NCI-H526 (cell line): ENCODE results near the gene BRWD1.

Experiments used
- DNase-seq, 2 experiments: peaks; one replicate each; lab custom pipeline; 2025; lab: John Stamatoyannopoulos, UW

BRWD1 gene

GRCh38 chr21:39313571-39314142 lies at the start of gene BRWD1:
Gene BRWD1 (minus strand): TSS chr21:39313632. CDS start chr21:39313491, 141 bp downstream.
- DNase-seq, result peak; percentile 57 to 91

GRCh38 chr21:39362733-39363132 lies 49.3 kb upstream of the BRWD1 start:
- no peak for DNase-seq

DNA sequence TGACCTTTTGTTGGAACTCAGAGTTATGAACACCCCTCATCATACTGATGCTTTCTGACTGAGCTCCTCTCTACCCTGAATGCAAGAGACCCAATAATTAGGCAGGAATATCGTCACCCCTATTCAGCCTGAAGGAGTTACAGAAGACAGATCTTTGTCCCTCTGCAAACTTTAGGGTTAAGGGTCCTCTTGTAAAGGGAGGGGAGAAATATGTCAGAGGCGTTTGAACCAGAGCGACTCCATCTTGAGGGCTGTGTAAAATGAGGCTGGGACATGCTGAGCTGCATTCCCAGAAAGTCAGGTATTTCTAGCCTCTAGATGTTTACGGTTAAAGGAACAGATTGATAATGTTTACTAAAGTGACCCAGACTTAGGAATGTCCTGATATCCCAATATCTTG lies 46.0 kb upstream of the BRWD1 start:
- DNase-seq, result no peak

- DNase-seq, result no peak
Observed at GRCh38 chr21:39353295-39353694, 39.9 kb upstream of the BRWD1 start.

DNA sequence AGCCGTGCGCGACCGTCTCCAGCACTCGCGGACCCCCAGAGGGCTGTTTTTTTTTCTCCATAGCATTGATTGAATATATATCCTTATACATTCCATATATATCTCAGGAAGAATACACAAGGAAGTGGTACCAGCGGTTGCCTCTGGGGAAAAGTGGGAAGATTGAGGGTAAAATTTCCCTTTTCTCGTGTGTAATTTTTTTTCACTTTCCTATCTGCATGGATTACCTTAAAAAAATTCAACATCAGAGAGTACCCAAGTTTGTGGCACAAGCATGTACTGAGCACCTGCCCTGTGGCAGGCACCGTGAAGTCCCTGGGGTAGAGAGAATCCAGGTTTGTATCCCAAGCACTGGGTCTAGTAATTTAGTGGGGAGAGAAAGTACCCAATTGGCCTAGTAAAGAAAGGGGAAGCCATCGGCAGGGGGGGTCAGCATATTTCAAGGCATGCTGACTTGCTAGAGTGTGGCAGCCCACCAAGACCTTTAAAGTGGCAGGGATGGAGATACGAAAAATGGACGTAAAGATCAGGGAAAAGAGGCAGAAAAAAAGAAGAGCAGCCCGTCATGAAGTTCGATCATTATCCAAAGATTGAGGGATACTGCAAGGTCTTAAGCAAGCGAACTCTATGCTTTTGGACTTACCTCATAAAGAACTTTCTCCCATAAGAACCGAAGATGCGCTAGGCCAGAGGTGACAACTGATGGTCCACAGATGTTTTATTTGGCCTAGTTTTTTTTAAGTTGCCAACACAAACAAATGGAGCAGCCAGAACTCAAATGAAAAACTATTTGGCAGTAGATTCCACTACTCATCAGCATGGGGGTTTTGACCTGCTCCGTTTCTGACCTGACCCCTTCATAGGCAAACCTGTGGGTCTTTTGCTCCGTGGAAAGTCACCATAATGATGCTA lies 36.9 kb upstream of the BRWD1 start:
- no peak for DNase-seq

DNA sequence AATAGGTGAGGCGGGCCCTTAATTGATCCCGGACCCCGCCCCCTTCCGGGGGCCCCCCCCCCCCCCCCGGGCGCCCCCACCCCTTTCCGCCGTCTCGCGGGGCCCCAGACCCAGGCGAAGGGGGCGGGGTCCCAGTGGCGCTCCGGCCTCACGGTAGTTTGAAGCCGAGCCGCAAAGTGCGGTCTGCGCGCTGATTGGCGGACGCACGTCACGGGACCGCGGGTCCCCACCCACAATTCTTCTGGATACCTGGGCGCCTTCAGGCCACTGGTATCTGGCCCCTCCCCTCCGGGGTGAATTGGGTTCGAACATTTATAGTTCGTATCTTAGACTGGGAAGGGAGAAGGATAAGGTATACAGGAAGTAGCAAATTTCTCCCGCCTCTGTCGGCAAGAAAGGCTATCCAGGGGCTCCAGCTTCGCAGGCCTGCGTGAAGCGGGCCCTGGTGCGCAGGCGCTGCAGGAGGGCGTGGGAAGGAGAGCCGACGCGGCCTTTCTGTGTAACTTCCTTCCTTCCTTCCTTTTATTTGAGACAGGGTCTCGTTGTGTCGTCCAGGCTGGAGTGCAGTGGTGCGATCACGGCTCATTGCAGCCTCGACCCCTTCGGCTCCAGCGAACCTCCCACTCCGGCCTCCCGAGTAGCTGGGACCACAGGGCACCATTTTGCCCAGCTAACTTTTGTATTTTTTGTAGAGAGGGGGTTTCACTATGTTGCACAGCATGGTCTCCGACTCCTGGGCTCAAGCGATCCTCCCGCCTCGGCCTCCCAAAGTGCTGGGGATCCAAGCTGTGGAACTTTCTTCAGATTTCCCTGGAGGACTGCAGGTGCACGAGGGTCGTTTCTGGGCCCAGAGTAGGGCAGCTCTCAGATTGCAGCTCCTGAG lies 36.0 kb upstream of the BRWD1 start:
- peak; percentile 92 to 99 for DNase-seq

DNA sequence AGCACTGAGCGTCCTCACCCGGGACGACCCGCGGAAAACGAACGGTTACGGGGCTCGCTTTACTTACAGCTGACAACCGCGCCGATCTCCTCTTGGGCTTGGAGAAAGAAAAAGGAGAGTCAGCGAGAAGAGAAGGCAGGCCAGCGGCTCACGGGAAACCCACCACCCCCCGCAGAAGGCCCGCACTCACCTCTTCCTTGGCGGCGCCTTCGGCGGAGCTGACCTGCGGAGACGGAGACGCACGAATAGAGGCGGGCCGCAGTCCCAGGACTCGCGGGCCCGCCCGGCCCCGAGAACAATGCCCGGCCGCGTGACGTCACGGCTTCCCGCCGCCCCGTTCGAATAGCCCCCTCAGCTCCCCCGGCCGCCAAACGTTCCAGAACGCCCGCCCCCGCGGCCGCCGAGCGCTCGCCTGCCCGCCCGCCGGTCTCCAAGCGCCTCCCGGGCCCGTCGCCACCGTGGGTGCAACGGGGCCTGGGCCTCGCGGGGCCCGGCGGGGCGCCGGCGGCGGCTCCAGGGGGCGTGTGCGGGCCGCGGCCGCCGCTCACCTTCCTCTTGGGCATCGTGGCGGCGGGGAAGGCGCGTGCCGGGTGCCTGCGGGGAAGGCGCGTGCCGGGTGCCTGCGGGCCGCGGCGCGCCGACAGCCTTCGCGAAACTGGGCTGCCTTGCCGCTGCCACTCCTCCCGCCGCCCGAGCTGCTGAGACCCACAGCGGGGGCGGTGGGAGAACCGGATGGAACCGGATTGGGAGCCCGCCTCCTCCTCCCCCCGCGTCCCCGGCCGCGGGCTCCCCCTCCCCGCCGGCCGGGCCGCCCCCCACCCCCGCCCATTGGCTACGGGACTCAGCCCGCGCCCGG lies 35.2 kb upstream of the BRWD1 start, which contains the start of gene HMGN1:
Gene HMGN1, minus strand, starts transcription at position 734 of the 856 bp plus-strand sequence. Its CDS starts 171 bp downstream, at position 563.
- DNase-seq, result peak; percentile 85 to 99

GRCh38 chr21:39348040-39348354 lies 34.6 kb upstream of the BRWD1 start:
- peak in 1 of 2 experiments; percentile 71 for DNase-seq

GRCh38 chr21:39347537-39347936 lies 34.1 kb upstream of the BRWD1 start:
- DNase-seq, result no peak

GRCh38 chr21:39346671-39347331 lies 33.4 kb upstream of the BRWD1 start:
- DNase-seq, result no peak

DNA sequence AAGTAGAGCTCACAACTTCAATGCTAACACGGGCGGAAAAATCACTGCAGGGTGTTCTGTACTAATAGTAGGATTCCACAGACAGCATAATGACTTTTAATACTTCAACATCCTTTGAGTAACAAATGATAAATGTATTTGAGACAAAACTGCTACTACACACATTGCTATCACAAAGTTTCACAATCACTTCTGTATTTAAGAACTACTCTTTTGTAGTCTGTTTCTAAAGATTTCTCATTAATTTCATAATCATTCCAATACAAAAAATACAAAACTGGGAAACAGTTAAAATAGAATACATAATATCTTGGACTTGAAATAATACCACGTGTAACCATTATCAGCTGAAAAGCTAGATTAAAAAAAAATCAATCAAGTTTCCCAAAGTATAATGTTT lies 32.8 kb upstream of the BRWD1 start:
- DNase-seq, result no peak

DNA sequence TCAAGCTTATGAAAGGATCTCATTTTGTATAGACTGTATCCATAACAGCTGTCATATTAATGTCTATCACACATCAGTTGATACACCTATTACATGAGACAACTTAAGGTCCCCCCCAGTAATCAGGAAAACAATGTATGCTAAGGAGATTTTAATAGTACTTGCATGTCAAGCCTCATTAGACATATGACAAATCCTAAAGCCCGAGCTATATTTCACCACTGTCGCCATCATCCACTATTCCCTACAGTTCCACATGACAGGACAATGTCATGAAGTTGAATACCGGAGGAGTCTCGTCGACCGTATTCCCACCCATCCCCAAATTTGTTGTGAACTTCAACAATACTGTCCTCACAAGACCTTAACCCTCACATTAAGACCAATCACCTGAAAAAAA lies 32.0 kb upstream of the BRWD1 start:
- no peak for DNase-seq

DNA sequence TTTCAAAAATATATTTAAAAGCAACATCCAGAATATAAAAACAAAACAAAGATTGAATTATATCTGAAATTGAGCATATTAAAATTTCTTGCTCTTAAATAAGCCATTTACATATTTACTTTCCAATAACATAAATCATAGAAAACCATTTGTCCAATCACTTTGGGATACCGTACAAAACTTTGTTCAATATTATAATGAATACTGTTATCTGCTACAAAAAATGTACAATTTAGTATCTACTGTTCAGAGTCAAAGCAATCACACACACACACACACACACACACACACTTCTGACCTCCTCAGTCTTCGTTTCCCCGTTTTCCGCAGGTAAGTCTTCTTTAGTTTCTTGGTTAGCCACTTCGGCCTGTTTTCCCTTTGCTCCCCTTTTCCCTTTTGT lies 31.4 kb upstream of the BRWD1 start:
- DNase-seq, result no peak

DNA sequence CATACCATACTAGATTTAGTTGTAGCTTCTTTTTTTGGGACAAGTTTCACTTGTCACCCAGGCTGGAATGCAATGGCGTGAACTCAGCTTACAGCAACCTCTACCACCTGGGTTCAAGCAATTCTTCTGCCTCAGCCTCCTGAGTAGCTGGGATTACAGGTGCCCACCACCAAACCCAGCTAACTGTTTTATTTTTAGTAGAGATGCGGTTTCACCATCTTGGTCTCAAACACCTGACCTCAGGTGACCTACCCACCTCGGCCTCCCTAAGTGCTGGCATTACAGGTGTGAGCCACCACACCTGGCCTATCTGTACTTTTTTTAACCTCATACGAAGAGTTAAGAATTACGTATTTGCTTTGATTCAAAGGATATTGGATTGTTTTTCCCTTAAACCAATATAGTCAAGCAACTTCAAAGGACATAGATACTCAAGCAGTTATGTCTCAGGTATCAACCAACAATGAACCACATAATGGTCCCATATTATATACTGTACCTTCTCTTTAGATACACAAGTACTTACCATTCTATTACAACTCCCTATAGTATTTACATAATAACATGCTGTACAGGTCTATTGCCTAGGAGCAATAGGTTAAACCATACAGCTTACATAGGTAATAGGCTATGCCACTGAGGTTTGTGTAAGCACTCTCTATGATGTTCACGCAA lies 28.0 kb upstream of the BRWD1 start:
- DNase-seq, result no peak

GRCh38 chr21:39340687-39341086 lies 27.3 kb upstream of the BRWD1 start:
- no peak for DNase-seq

- no peak for DNase-seq
Observed at GRCh38 chr21:39339231-39339630, 25.8 kb upstream of the BRWD1 start.

GRCh38 chr21:39336457-39337008 lies 23.1 kb upstream of the BRWD1 start:
- peak in 1 of 2 experiments; percentile 15 for DNase-seq

GRCh38 chr21:39334611-39335010 lies 21.2 kb upstream of the BRWD1 start:
- DNase-seq, result no peak

- DNase-seq, result no peak
Observed at GRCh38 chr21:39332175-39332574, 18.7 kb upstream of the BRWD1 start.

GRCh38 chr21:39330001-39330400 lies 16.6 kb upstream of the BRWD1 start:
- no peak for DNase-seq
